Neural crest cell (in vitro differentiated cells): ENCODE results near the gene IL32. TPM values are rescaled to one million over a fixed set of nuclear protein-coding genes. Genes with fewer than 3 reads are reported as not detected.

Source experiments
- DNase-seq: peaks from one replicate; pipeline ENCODE4 v3.0.0; 2021; ENCODE audit warnings: low read depth, mixed read lengths, low spot score
- H3K27ac Mint-ChIP-seq: one replicate; pipeline ENCODE4 v1.8.0; 2021; ENCODE audit warnings: mild to moderate bottlenecking, mixed read lengths; ENCODE audit not compliant: unreplicated experiment
- H3K27me3 Mint-ChIP-seq: 2 replicates; pipeline ENCODE4 v1.8.0; 2021; ENCODE audit warnings: low read depth, mild to moderate bottlenecking, mixed read lengths
- H3K36me3 Mint-ChIP-seq: 2 replicates; pipeline ENCODE4 v1.8.0; 2021; ENCODE audit warnings: low read depth, mild to moderate bottlenecking, mixed read lengths
- H3K4me1 Mint-ChIP-seq: 2 replicates; pipeline ENCODE4 v1.8.0; 2021; ENCODE audit warnings: mixed read lengths
- H3K4me3 Mint-ChIP-seq: one replicate; pipeline ENCODE4 v1.8.0; 2021; ENCODE audit warnings: mild to moderate bottlenecking, mixed read lengths
- H3K9me3 Mint-ChIP-seq: 2 replicates; pipeline ENCODE4 v1.8.0; 2021; ENCODE audit warnings: mixed read lengths
- total RNA-seq: library from RNA; stranded (reverse); gene quantifications from 2 replicates; pipeline ENCODE4 v1.2.1, GENCODE V29; 2021
- TF ChIP-seq, protein P1 (sequence below): fragments of 200-600 bp; sonication (generic); conservative IDR thresholded peaks from 2 replicates; pipeline ENCODE4 v1.5.0; 2021; ENCODE audit warnings: antibody characterized with exemption, mild to moderate bottlenecking

IL32 gene
- total RNA-seq, 1 donor from 2014 or later, result not detected

DNA sequence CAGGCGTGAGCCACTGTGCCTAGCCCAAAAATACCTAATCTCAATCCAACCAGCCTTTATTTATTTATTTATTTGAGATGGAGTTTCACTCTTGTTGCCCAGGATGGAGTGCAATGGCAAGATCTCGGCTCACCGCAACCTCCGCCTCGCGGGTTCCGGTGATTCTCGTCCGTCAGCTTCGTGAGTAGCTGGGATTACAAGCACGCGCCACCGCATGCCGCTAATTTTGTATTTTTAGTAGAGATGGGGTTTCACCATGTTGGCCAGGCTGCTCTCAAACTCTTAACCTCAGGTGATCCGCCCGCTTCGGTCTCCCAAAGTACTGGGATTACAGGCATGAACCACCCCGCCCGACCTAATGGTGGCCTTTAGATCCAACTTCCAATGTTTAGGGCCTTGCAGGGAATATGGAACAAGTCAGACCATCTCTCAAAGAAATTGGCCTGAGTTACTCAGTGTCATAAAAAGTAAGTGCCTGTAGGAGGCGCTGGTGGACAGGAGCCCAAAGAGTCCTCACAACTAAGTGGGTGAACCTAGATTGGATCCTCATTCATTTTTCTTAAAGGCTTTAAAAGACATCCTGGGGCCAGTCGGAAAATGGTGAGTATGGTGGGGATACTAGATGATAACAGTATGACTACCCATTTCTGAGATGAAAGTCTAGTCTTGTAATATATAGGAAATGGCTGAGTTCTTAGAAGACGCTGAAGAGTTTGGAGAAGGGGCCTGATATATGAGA lies 29.0 kb downstream of the IL32 start:
- Mint-ChIP-seq H3K4me3 (no peak overlapping the region), H3K27me3 (peaks cover 39% of the 10 kb centered on the region), H3K36me3 (no peaks in the 10 kb centered on the region), H3K9me3 (no peaks in the 10 kb centered on the region), H3K4me1 (peaks cover 23% of the 10 kb centered on the region), H3K27ac (no peak overlapping the region)
- TF ChIP-seq, protein P1, sequence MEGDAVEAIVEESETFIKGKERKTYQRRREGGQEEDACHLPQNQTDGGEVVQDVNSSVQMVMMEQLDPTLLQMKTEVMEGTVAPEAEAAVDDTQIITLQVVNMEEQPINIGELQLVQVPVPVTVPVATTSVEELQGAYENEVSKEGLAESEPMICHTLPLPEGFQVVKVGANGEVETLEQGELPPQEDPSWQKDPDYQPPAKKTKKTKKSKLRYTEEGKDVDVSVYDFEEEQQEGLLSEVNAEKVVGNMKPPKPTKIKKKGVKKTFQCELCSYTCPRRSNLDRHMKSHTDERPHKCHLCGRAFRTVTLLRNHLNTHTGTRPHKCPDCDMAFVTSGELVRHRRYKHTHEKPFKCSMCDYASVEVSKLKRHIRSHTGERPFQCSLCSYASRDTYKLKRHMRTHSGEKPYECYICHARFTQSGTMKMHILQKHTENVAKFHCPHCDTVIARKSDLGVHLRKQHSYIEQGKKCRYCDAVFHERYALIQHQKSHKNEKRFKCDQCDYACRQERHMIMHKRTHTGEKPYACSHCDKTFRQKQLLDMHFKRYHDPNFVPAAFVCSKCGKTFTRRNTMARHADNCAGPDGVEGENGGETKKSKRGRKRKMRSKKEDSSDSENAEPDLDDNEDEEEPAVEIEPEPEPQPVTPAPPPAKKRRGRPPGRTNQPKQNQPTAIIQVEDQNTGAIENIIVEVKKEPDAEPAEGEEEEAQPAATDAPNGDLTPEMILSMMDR, result peak; percentile 62
- DNase-seq, result no peak

DNA sequence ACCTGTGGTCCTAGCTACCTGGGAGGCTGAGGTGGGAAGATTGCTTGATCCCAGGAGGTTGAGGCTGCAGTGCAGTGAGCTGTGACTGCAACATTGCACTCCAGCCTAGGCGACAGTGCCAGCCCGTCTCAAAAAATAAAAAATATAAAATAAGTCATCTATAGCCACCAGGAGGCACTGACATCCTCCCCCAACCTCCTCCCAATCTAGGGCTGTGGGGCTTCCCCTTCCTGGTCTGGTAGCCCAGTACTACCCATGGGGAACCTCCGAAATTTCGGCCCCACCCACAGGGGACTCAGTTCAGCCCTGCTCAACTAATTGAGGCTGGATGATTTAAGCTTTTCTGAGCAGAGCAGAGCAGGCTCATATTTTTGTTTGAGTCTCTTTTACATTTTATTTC lies 30.4 kb downstream of the IL32 start:
- DNase-seq, result no peak
- H3K27ac Mint-ChIP-seq, result no peak overlapping the region

DNA sequence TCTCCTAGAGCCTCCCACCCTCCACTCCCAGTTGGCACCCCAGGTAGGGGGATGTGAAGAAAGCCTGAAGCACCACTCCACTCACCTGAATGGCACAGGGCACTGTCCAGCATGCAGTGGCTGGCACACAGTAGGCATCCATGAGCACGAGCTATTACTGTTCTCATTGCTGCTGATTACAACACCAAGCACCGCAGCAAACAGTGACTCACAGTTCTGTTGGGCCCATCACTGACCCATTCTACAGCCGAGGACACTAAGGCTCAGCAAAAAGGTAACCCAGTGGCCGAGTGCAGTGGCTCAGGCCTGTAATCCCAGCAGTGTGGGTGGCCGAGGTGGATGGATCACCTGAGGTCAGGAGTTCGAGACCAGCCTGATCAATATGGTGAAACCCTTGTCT lies 30.9 kb downstream of the IL32 start:
- Mint-ChIP-seq H3K27ac (no peak overlapping the region), H3K36me3 (no peaks in the 10 kb centered on the region)

More for the DNA sequence above, 30.4 kb downstream of the IL32 start:
- Mint-ChIP-seq H3K4me3 (no peak overlapping the region), H3K4me1 (peaks cover 32% of the 10 kb centered on the region), H3K9me3 (no peaks in the 10 kb centered on the region), H3K36me3 (no peaks in the 10 kb centered on the region), H3K27me3 (peaks cover 48% of the 10 kb centered on the region)
- TF ChIP-seq, protein P1, result peak; percentile 46

DNA sequence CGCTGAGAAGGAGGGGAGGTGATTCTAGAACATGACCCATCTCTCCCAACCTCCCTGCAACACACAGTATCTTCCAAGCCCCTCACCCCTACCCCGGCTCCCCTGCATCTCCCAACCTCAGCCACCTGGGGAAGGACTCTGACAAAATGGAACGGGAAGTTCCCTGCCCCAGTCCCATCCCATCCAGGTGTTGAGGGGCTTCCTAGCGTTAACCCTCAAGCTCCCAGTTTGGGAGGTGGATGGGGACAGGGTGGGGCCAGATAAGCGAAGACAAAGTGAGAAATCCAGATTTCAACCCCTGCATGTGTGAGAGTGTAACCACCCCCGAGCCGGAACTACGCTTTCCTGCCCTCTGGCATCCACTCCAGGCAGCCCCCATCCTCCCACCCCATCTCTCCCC lies 31.8 kb downstream of the IL32 start:
- DNase-seq, result no peak
- Mint-ChIP-seq H3K36me3 (no peaks in the 10 kb centered on the region), H3K27me3 (peaks cover 48% of the 10 kb centered on the region), H3K4me3 (no peak overlapping the region), H3K27ac (no peak overlapping the region), H3K9me3 (no peaks in the 10 kb centered on the region), H3K4me1 (peaks cover 43% of the 10 kb centered on the region)
- TF ChIP-seq, protein P1, result no peak

More for the DNA sequence above, 30.9 kb downstream of the IL32 start:
- no peak for DNase-seq
- no peaks in the 10 kb centered on the region for H3K9me3 Mint-ChIP-seq
- TF ChIP-seq, protein P1, result no peak
- no peak overlapping the region for H3K4me3 Mint-ChIP-seq
- H3K4me1 Mint-ChIP-seq, result peaks cover 36% of the 10 kb centered on the region
- peaks cover 48% of the 10 kb centered on the region for H3K27me3 Mint-ChIP-seq

DNA sequence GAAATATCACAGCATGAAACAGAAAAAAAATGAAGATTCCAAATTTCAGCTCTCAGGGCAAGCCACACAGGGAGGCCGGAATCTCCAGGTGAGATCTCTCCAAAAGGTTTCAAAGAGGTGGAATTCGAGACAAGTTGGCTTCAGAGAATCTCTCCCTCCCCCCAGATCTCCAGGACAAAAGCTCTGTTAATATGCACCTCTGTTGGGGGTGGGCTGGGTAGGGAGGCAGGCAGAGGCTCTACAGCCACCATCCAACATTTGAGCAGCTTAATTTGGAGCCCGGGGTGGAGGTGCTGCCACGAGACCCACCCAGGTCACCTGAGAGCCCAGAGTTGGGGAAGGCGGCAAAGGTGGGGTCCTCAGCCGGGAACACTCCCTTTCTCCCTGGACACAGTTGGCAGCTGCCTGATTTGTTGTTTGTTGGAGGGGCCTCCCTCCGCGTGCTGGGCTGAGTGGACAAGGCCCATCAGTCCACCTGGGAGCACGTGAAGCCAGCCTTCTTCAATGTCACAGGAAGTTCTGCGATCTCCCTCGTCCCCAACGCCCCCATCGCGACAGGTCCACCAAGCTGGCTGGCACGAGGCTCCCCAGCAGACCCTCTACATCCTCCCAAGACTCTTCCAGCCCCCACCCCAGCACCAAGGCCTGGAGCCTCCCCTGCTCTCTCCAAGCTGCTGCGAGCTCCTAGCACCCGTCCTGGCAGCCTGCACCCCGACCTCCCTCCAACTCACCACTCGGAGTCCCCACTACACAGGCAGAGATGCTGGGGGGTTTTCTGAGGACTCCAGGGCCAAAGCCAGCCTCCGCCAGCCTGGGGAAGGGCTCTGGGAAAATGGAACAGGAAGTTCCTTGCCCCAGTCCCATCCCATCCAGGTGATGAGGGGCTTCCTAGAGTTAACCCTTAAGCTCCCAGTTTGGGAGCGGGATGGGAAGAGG lies 33.3 kb downstream of the IL32 start, which contains the start of gene ZSCAN10:
Gene ZSCAN10 (minus strand): TSS at position 836 of the 936 bp plus-strand sequence. CDS start 6,357 bp downstream, outside the sequence.
- Mint-ChIP-seq H3K27me3 (peaks cover 48% of the 10 kb centered on the region), H3K4me1 (peaks cover 52% of the 10 kb centered on the region), H3K4me3 (peak within 1 kb of the TSS; percentile 61), H3K36me3 (no peaks in the 10 kb centered on the region), H3K9me3 (no peaks in the 10 kb centered on the region), H3K27ac (peak within 1 kb of the TSS; percentile 36)
- TF ChIP-seq, protein P1, result no peak
- DNase-seq, result no peak
